HG03565 (cell line): ENCODE results near the gene UCHL3.
A peak's percentile ranks its signal among the peaks of the same experiment; 100 is the strongest.
"Not testable (repeated sequence)": the region's sequence is repeated elsewhere in the genome, so short reads cannot be mapped to it uniquely, and the experiment has no call there.

Source experiments
- ATAC-seq: cut with Tn5 transposase; IDR thresholded peaks from one replicate; pipeline ENCODE4 v1.9.1; 2021; ENCODE audit warnings: mild to moderate bottlenecking, moderate library complexity; ENCODE audit not compliant: unreplicated experiment

The UCHL3 gene

GRCh38 chr13:75545386-75545785 is 4.2 kb upstream of the UCHL3 start:
- not testable (repeated sequence) for ATAC-seq

- ATAC-seq = no peak
These were observed 1.7 kb upstream of the UCHL3 start for GRCh38 chr13:75547917-75548316.

DNA sequence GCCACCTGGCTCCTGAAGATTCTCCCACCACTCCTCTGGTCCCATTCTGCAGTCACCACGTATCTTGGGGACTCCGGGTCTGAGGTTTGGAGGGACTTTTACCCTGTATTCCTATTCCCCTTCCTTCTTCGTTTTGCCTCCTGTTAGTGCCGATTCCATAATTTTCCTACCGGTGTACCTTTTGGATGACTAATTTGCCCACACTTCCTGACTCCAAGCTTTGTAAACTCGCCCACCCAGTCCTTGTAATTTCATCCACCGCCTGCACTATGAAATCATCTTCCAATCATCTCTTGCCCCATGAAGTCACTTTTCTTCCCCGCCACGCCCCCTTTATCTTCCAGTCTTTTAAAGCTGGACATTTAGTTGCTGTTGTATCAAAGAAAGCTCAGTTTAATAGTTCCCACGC is 572 bp downstream of the UCHL3 start:
- no peak for ATAC-seq

- no peak for ATAC-seq
These were observed 4.9 kb downstream of the UCHL3 start for GRCh38 chr13:75554464-75554863.

- ATAC-seq = no peak
These were observed 5.4 kb downstream of the UCHL3 start for GRCh38 chr13:75554981-75555380.

DNA sequence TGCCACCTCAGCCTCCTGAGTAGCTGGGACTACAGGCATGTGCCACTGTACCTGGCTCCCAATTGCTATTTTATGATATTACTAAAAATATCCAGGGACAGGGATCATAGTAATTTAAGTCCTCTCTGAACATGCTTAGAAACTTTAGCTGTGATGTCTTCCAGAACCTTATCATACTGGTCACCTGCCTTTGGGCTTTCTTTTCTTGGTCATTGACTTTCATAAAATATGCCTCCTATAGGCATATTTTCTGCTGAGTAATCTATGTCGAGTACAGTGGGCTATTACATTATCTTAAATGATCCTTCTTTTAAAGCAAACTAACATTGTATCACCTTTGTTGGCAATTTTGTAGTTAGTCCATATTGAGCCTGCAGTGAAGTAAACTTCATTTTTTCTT is 6.2 kb downstream of the UCHL3 start:
- ATAC-seq = no peak

- no peak for ATAC-seq
These were observed 7.4 kb downstream of the UCHL3 start for GRCh38 chr13:75556961-75557360.

GRCh38 chr13:75558145-75558840 is 8.7 kb downstream of the UCHL3 start:
- ATAC-seq = no peak

DNA sequence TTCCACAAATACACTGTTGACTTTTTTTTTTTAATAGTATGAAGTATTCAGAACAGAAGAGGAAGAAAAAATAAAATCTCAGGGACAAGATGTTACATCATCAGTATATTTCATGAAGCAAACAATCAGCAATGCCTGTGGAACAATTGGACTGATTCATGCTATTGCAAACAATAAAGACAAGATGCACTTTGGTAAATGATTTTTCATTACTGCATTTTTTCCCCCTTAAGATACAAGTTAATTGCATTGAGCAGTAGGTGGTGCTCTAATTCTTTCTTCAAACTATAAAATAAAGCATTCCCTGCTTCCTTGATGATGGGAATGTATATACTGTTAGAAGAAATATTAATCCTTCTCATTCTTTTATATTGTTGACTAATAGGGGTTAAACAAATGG is 17.1 kb downstream of the UCHL3 start:
- no peak for ATAC-seq

DNA sequence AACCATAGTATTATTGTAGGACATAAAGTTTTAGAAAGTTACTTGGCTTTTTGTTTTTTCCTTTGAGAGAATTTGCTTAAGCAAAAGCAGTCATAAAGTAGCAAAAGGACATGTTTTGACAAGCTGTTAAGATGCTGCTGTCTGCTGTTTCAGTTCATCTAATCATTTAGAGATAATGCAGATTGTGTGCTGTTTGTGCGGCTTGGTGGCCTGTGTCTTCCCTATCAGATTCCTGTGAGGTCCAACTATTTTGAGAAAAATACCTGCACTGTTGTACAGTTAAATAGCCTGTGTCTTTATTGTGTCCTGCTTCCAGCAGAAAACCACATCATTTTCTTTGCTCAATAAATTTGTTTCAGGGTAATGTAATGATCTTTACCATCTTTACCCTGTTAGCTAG is 20.0 kb downstream of the UCHL3 start:
- no peak for ATAC-seq

DNA sequence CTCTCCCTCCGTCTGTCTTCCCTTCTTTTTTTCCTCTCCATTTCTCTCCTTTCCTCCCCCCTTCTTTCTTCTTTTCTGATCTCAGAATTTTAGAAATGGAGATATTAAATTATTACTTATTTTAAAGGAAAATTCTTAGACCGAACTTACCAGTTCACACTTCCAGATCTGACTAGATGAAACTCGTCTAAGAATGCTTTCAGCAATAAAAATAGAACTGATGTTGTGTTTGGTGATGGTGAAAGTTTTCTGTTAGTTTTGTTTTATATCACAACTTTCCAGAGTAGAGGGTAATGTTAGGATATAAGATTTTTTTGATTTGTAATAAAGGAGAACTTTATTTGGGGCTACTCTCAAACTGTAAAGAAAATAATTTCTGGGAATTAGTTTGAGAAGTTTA is 29.9 kb downstream of the UCHL3 start:
- peak; percentile 69 for ATAC-seq

DNA sequence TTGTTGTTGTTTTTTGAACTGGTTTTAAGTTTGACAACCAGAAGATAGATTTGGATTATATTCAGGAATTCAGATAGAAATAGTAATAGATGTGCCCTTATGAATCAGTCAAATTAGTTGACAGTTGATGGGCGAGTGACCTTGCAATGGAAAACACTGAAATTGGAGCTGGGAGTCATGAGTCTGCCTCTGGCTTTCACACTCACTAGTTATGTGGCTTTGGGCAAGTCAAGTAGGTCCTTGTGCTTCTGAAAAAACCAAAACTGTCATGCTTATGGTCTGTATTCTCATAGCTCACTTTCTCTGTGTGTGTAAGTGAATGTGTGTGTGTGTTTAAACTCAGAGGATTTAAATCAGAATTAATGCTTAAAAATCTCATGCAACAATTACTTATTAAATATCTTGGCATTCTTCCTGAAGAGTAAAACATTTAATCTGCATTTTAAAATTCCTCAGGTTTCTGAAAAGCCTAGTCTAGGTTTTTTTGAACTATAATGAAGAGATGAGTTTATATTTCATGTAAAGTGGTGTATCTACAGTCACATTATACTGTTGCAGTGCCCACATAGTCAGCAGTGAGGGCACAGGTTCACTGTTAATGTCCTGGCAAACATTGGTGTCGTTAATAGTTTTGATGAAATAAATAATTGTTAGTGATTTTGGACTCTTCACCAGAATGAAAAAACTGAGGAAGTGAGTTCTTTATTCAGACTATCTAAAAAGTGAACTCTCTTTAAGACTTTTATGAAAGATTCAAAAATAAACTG is 32.5 kb downstream of the UCHL3 start:
- ATAC-seq = no peak

DNA sequence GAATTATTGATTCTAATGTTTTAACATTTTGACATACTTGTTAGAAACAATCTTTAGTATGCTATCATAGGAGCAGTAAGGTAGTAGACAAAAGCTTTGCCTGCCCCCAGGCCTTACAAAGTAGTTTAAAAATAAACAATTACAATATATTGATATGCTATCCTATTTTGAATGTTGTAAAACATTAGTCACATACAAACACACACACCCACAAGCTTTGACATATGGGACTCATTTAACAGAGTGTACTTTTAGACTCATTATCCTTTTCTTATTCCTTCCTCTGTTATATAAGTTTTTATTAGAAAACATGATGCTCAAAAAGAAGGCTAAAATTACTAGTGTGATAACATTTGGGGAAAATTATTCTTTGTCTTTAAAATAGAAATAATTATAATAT is 33.5 kb downstream of the UCHL3 start:
- ATAC-seq = no peak

GRCh38 chr13:75585153-75585552 is 35.6 kb downstream of the UCHL3 start:
- ATAC-seq = no peak

DNA sequence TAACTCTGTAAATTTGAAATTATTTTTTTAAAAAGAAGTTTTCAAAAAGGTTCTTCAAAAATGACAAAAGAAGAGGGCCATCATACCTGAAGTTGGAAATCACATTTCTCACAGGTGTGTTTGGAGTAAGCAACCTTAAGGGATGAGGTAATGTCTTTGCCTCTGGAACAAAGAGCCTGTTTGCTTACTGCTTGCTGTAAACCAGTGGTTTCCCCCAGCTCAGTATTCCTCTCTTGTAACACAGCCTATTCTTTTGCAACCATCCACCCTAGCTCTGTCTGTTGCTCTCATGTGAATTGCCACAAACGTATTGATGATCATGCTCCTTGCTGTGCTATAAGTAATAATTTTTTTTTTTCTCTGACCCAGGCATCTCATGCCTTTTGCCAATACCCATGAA is 38.1 kb downstream of the UCHL3 start:
- no peak for ATAC-seq

DNA sequence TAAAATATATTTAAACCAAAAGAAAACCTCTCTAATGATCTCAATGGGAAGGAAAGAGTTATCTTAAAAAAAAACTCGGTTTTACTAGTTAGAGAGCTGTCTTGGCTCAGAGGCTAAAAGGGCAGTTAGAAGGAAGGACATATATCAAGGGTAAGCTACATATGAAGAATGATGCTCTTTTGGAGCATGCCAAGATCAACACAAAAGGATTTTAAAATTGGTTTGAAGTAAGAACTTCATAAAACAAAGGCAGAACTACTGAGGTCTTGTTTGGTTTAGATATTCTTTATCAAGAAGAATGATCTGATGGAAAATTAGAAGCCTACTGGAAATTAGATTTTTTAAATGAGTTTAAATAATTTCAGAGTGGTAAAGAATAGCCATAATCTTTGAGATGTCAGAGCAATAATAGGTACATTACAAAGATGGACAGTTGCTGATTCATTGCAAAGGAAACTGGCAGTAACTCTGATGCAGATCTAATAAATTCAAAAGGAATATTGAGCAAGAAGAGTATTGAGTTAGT is 47.1 kb downstream of the UCHL3 start:
- no peak for ATAC-seq

GRCh38 chr13:75600371-75600770 is 50.8 kb downstream of the UCHL3 start:
- ATAC-seq = no peak

DNA sequence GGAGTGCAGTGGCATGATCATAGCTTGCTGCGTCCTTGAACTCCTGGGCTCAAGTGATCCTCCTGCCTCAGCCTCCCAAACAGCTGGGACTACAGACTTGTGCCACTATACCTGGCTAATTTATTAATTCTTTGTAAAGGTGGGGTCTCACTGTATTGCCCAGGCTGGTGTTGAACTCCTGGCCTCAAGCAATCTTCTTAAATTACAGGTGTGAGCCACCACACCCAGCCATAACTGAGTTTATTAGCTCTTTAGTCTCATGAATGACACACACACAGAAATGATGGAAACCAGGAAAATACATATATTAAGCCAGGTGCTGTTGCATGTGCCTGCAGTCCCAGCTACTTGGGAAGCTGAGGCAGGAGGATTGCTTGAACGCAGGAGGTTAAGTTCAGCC is 53.4 kb downstream of the UCHL3 start:
- no peak for ATAC-seq

- no peak for ATAC-seq
These were observed 57.9 kb downstream of the UCHL3 start for GRCh38 chr13:75607447-75607846.

DNA sequence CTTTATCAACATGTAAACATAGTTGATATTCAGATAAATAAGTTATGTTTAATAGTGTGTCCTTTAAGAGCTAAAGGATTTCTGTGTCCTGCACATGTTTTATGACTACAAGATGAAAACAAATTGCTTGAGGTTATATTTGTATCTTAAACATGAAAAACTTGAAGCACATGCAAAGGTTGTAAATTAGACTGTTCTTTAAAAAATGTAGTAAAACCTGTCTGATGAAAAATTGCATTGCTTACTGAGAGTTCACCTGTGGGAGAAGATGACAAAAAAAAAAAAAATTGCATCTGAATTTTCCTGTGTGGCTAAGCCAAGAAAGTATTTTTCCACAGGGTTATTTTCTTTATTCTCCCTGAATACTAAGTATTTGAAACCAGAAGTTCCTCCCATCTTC is 60.9 kb downstream of the UCHL3 start:
- no peak for ATAC-seq

GRCh38 chr13:75612354-75612753 is 62.8 kb downstream of the UCHL3 start:
- no peak for ATAC-seq

DNA sequence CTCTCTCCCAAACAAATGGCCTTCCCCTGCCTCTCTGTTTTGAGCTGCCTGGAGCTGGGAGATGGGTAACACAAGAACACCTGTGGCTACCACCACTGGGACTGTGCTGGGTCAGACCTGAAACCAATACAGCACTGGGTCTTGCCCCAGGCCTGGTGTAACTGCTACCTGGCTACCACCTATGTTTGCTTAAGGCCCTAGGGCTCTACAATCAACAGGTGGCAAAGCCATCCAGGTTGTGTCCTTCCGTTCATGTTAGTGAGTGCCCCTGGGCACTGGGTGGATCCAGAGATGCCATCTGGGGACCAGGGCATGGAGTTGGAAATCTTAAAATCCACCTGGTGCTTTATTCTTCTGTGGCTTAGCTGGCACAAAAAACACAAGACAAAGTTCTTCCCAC is 67.6 kb downstream of the UCHL3 start:
- no peak for ATAC-seq
